OCI-LY3 (cell line): Measurements from ENCODE around the gene GLMN.

ENCODE experiments used
- H2AFZ ChIP-seq: fragments of 200-600, 300-600 bp; shearing (Covaris generic); 2 replicates; pipeline ENCODE4 v1.6.0; 2014; ENCODE audit warnings: antibody characterized with exemption, low read depth, low read length
- H3K27ac ChIP-seq: fragments of 200-600, 300-600 bp; sonication (generic); 2 replicates; pipeline ENCODE4 v1.5.1; 2014; ENCODE audit warnings: mild to moderate bottlenecking, low read length, moderate library complexity, mixed read lengths
- H3K27me3 ChIP-seq: fragments of 200-600, 300-600 bp; sonication (generic); 2 replicates; pipeline ENCODE4 v1.6.1; 2014; ENCODE audit warnings: low read depth, low read length, mixed read lengths
- H3K36me3 ChIP-seq: fragments of 200-600, 300-600 bp; sonication (generic); replicated peaks from 2 replicates; pipeline ENCODE3; 2014; ENCODE audit warnings: low read depth, low read length, mixed read lengths
- H3K4me1 ChIP-seq: fragments of 300-600, 200-600 bp; sonication (generic); 2 replicates; pipeline ENCODE4 v1.6.1; 2014; ENCODE audit warnings: low read length, mixed read lengths
- H3K4me2 ChIP-seq: fragments of 200-600, 300-600 bp; sonication (generic); 2 replicates; pipeline ENCODE4 v1.6.1; 2014; ENCODE audit warnings: low read length, mixed read lengths
- H3K4me3 ChIP-seq: fragments of 300-600, 200-600 bp; sonication (generic); 2 replicates; pipeline ENCODE4 v1.5.1; 2014; ENCODE audit warnings: antibody characterized with exemption, mild to moderate bottlenecking, low read length, moderate library complexity
- H3K79me2 ChIP-seq: fragments of 300-600, 200-600 bp; shearing (Covaris generic); 2 replicates; pipeline ENCODE4 v1.6.1; 2014; ENCODE audit warnings: mild to moderate bottlenecking, low read length, mixed read lengths
- H3K9ac ChIP-seq: fragments of 300-600, 200-600 bp; shearing (Covaris generic); 2 replicates; pipeline ENCODE4 v1.6.0; 2014; ENCODE audit warnings: mild to moderate bottlenecking, low read length, moderate library complexity
- H3K9me3 ChIP-seq: fragments of 200-600, 300-600 bp; shearing (Covaris generic); 2 replicates; pipeline ENCODE4 v1.6.1; 2014; ENCODE audit warnings: low read length, mixed read lengths; ENCODE audit not compliant: insufficient read depth
- H4K20me1 ChIP-seq: fragments of 200-600, 300-600 bp; sonication (generic); 2 replicates; pipeline ENCODE4 v1.6.1; 2016; ENCODE audit warnings: low read length, mixed read lengths; ENCODE audit not compliant: insufficient read depth
- CTCF ChIP-seq: fragments of 200-600, 300-600 bp; sonication (generic); IDR thresholded peaks from 2 replicates; pipeline ENCODE4 v1.5.1; 2014; ENCODE audit warnings: antibody characterized with exemption, low read length, low read depth
- EZH2phosphoT487 ChIP-seq: fragments of 200-600 bp; shearing (Covaris generic); IDR thresholded peaks from 2 replicates; pipeline ENCODE4 v1.6.1; 2018; ENCODE audit warnings: antibody characterized with exemption, mixed run types, low read depth

GLMN gene

GRCh38 chr1:92230736-92231135, 68.1 kb downstream of the GLMN start:
- Histone ChIP-seq H3K9me3 (no peaks in the 10 kb centered on the region), H2AFZ (no peak overlapping the region), H3K4me1 (no peaks in the 10 kb centered on the region), H3K79me2 (no peaks in the 10 kb centered on the region), H3K36me3 (no peaks in the 10 kb centered on the region), H3K4me2 (no peak overlapping the region), H3K27me3 (no peaks in the 10 kb centered on the region), H4K20me1 (no peaks in the 10 kb centered on the region), H3K27ac (no peak overlapping the region), H3K4me3 (no peak overlapping the region), H3K9ac (no peak overlapping the region)
- no peak for TF ChIP-seq CTCF
- TF ChIP-seq EZH2phosphoT487 = no peak

- no peaks in the 10 kb centered on the region for H3K36me3 ChIP-seq
- H3K4me3 ChIP-seq = no peak overlapping the region
- no peaks in the 10 kb centered on the region for H3K4me1 ChIP-seq
- TF ChIP-seq EZH2phosphoT487 (no peak), CTCF (no peak)
- no peaks in the 10 kb centered on the region for H4K20me1 ChIP-seq
- H3K27ac ChIP-seq = no peak overlapping the region
- H2AFZ ChIP-seq = no peak overlapping the region
- no peaks in the 10 kb centered on the region for H3K27me3 ChIP-seq
- no peaks in the 10 kb centered on the region for H3K9me3 ChIP-seq
- no peak overlapping the region for H3K4me2 ChIP-seq
- no peaks in the 10 kb centered on the region for H3K79me2 ChIP-seq
- no peak overlapping the region for H3K9ac ChIP-seq
Observed at GRCh38 chr1:92228401-92228800, 70.4 kb downstream of the GLMN start.

GRCh38 chr1:92219028-92219427, 79.8 kb downstream of the GLMN start:
- no peaks in the 10 kb centered on the region for H3K4me1 ChIP-seq
- TF ChIP-seq EZH2phosphoT487 (no peak), CTCF (no peak)
- no peaks in the 10 kb centered on the region for H3K36me3 ChIP-seq
- no peaks in the 10 kb centered on the region for H3K79me2 ChIP-seq
- H3K27me3 ChIP-seq = no peaks in the 10 kb centered on the region
- H3K9me3 ChIP-seq = no peaks in the 10 kb centered on the region
- H3K4me3 ChIP-seq = no peak overlapping the region
- H2AFZ ChIP-seq = no peak overlapping the region
- H3K9ac ChIP-seq = no peak overlapping the region
- H3K4me2 ChIP-seq = no peak overlapping the region
- H4K20me1 ChIP-seq = no peaks in the 10 kb centered on the region
- no peak overlapping the region for H3K27ac ChIP-seq

- Histone ChIP-seq H3K9me3 (no peaks in the 10 kb centered on the region), H3K27ac (no peak overlapping the region), H3K79me2 (no peaks in the 10 kb centered on the region), H4K20me1 (no peaks in the 10 kb centered on the region), H3K9ac (no peak overlapping the region), H3K4me1 (no peaks in the 10 kb centered on the region), H3K27me3 (no peaks in the 10 kb centered on the region), H3K4me3 (no peak overlapping the region), H3K36me3 (no peaks in the 10 kb centered on the region), H3K4me2 (no peak overlapping the region), H2AFZ (no peak overlapping the region)
- no peak for TF ChIP-seq EZH2phosphoT487
- no peak for TF ChIP-seq CTCF
Observed at GRCh38 chr1:92218559-92218958, 80.2 kb downstream of the GLMN start.
